PC-3 (cell line): ENCODE results near the gene CDCA4. TPM values are rescaled to one million over a fixed set of nuclear protein-coding genes. Genes with fewer than 3 reads are reported as not detected.

Experiments
- ATAC-seq: fragments of 200-7000 bp; cut with Tn5 transposase; 2 replicates; pipeline ENCODE4 v1.9.1; 2020; ENCODE audit warnings: mild to moderate bottlenecking, moderate library complexity
- BruUV-seq: library from RNA; stranded (reverse); fragments of 400-500 nt; replicated peaks from 2 replicates; lab custom pipeline; 2021; lab: Mats Ljungman, UMichigan
- CTCF ChIA-PET: fragments of 300-600 bp; sonication (Branson Sonifier 250); formaldehyde crosslinking; loops from one replicate; lab custom pipeline; 2022; ENCODE audit warnings: antibody characterized with exemption; lab: Charles Lee
- POLR2A ChIA-PET: fragments of 300-600 bp; sonication (Branson Sonifier 250); formaldehyde crosslinking; loops from one replicate; lab custom pipeline; 2022; ENCODE audit warnings: antibody characterized with exemption; ENCODE audit not compliant: unreplicated experiment; lab: Charles Lee
- DNase-seq: peaks from one replicate; pipeline ENCODE4 v3.0.0-alpha.2; 2015
- H2AFZ ChIP-seq: fragments of 300-600 bp; sonication (generic); 2 replicates; pipeline ENCODE4 v1.6.0; 2016; ENCODE audit warnings: antibody characterized with exemption, low read length
- H3F3A ChIP-seq: fragments of 300-600 bp; sonication (generic); one replicate; pipeline ENCODE4 v1.6.0; 2017; ENCODE audit warnings: antibody characterized with exemption, low read length, control low read depth, mild to moderate bottlenecking; ENCODE audit not compliant: unreplicated experiment
- H3K27ac ChIP-seq: fragments of 300-600 bp; sonication (generic); 2 replicates; pipeline ENCODE4 v1.5.1; 2016; ENCODE audit warnings: mild to moderate bottlenecking, low read length
- H3K27me3 ChIP-seq: fragments of 300-600 bp; sonication (generic); 2 replicates; pipeline ENCODE4 v1.6.1; 2016; ENCODE audit warnings: low read length, mixed read lengths
- H3K36me3 ChIP-seq: fragments of 300-600 bp; sonication (generic); 2 replicates; pipeline ENCODE4 v1.6.1; 2016; ENCODE audit warnings: low read depth, mixed run types, low read length, mixed read lengths
- H3K4me1 ChIP-seq: fragments of 300-600 bp; sonication (generic); 2 replicates; pipeline ENCODE4 v1.5.1; 2016; ENCODE audit warnings: low read length; ENCODE audit not compliant: insufficient read depth
- H3K4me2 ChIP-seq: fragments of 300-600 bp; sonication (generic); 2 replicates; pipeline ENCODE4 v1.6.0; 2016; ENCODE audit warnings: low read length
- H3K4me3 ChIP-seq: fragments of 300-600 bp; sonication (generic); 2 replicates; pipeline ENCODE4 v1.5.1; 2016; ENCODE audit warnings: mild to moderate bottlenecking, low read length, mixed read lengths
- H3K79me2 ChIP-seq: fragments of 300-600 bp; sonication (generic); 2 replicates; pipeline ENCODE4 v1.6.1; 2017; ENCODE audit warnings: low read length, mixed read lengths
- H3K9ac ChIP-seq: fragments of 300-600 bp; sonication (generic); 2 replicates; pipeline ENCODE4 v1.6.0; 2016; ENCODE audit warnings: mild to moderate bottlenecking, low read length
- H3K9me2 ChIP-seq: fragments of 300-600 bp; sonication (generic); replicated peaks from 2 replicates; pipeline ENCODE4 v1.6.1; 2016; ENCODE audit warnings: mixed run types, low read length, mixed read lengths
- H3K9me3 ChIP-seq: fragments of 300-600 bp; sonication (generic); 2 replicates; pipeline ENCODE4 v1.6.1; 2016; ENCODE audit warnings: low read length, mixed read lengths
- H4K20me1 ChIP-seq: fragments of 300-600 bp; sonication (generic); 2 replicates; pipeline ENCODE4 v1.6.1; 2016; ENCODE audit warnings: low read length, mixed read lengths
- CTCF ChIP-seq: fragments of 300-600 bp; sonication (generic); conservative IDR thresholded peaks from 2 replicates; pipeline ENCODE4 v1.5.1; 2017; ENCODE audit warnings: antibody characterized with exemption, low read depth, mild to moderate bottlenecking, low read length
- EZH2 ChIP-seq: fragments of 300-600 bp; sonication (generic); IDR thresholded peaks from one replicate; pipeline ENCODE4 v1.6.1; 2017; ENCODE audit warnings: antibody characterized with exemption, mild to moderate bottlenecking, low read length; ENCODE audit not compliant: unreplicated experiment
- EZH2phosphoT487 ChIP-seq: fragments of 300-600 bp; sonication (generic); IDR thresholded peaks from 2 replicates; pipeline ENCODE4 v1.6.1; 2018; ENCODE audit warnings: mild to moderate bottlenecking, antibody characterized with exemption, low read length, borderline replicate concordance
- intact Hi-C: fragments of 100-400 bp; cut with micrococcal nuclease; formaldehyde crosslinking; loops from 2 replicates; pipeline ENCODE4 v1.9.0; 2023
- total RNA-seq: library from RNA; depleted of rRNA; stranded (reverse); fragments of >200 nt; gene quantifications from 2 replicates; pipeline ENCODE4 v1.2.3, GENCODE V29; 2014

The CDCA4 gene
- total RNA-seq, 1 experiment from 2014 or later = 113 TPM

DNA sequence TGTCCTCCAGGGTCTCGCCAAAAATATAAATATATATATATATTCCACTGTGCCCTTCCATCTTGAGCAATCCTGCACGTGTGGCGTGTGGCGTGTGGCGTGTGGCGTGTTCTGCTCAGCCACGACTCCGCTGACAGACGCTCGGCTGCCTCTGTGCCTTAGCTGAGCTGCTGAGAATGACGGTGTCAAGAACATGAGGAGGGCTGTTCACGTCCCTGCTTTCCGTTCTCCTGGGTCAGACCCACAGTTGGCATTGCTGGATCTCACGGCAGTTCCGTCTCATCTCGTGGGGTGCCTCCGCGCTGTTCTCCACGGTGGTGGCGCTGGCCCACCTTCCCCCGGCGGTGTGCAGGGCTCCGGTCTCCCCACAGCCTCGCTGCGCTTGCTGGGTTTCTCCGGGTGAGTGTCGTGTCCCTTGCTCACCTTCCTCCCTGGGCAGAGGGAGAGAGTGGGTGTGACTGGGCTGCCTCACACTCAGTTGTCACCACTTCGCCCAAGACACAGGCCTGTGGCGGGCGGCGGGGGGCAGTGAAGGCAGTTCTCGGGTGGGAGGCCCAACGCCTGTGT, 34.9 kb upstream of the CDCA4 start:
- Histone ChIP-seq H3K9ac (no peak overlapping the region), H3K4me1 (no peaks in the 10 kb centered on the region), H3K4me2 (no peak overlapping the region), H3F3A (no peaks in the 10 kb centered on the region), H2AFZ (no peak overlapping the region), H3K4me3 (no peak overlapping the region), H3K27me3 (no peaks in the 10 kb centered on the region), H3K9me3 (no peaks in the 10 kb centered on the region), H3K36me3 (no peaks in the 10 kb centered on the region), H3K27ac (no peak overlapping the region), H4K20me1 (no peaks in the 10 kb centered on the region), H3K9me2 (no peaks in the 10 kb centered on the region), H3K79me2 (no peaks in the 10 kb centered on the region)
- DNase-seq (no peak), ATAC-seq (no peak)
- CTCF ChIA-PET = no interaction called here
- intact Hi-C loops = no loop called here
- TF ChIP-seq EZH2 (no peak), EZH2phosphoT487 (no peak), CTCF (no peak)
- POLR2A ChIA-PET = no interaction called here
- no TSS peak for BruUV-seq

DNA sequence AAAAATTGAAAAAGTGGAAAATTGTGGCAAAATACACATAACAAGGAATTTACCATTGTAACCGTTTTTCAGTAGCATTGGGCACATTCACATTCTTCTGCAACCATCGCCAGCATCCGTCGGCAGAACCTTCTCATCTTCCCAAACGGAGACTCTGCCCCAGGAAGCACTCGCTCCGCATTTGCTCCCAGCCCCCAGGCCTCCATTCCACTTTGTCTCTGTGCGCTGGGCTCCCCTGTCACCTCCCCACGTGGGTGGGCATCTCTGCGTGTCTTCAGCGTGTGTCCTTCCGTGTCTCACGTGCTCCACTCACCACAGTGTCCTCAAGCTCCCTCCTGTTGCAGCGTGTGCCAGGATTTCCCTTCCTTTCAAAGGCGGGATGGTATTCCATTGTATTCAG, 34.5 kb upstream of the CDCA4 start:
- H3K9me2 ChIP-seq = no peaks in the 10 kb centered on the region
- no peak overlapping the region for H3K27ac ChIP-seq
- no peak overlapping the region for H3K4me2 ChIP-seq
- intact Hi-C loops = no loop called here
- POLR2A ChIA-PET = interaction anchor here (0.7 kb wide), 1 partner anchor 82 kb away, joined by 5 read pairs; no protein-coding TSS in a partner anchor
- CTCF ChIA-PET = no interaction called here
- H3K36me3 ChIP-seq = no peaks in the 10 kb centered on the region
- no peak overlapping the region for H3K4me3 ChIP-seq
- no TSS peak for BruUV-seq
- H4K20me1 ChIP-seq = no peaks in the 10 kb centered on the region
- no peak for ATAC-seq
- no peaks in the 10 kb centered on the region for H3K79me2 ChIP-seq
- no peak overlapping the region for H2AFZ ChIP-seq
- no peaks in the 10 kb centered on the region for H3K4me1 ChIP-seq
- no peak overlapping the region for H3K9ac ChIP-seq
- no peak for DNase-seq
- TF ChIP-seq CTCF (no peak), EZH2phosphoT487 (no peak), EZH2 (no peak)
- H3F3A ChIP-seq = no peaks in the 10 kb centered on the region
- H3K27me3 ChIP-seq = no peaks in the 10 kb centered on the region
- H3K9me3 ChIP-seq = no peaks in the 10 kb centered on the region

DNA sequence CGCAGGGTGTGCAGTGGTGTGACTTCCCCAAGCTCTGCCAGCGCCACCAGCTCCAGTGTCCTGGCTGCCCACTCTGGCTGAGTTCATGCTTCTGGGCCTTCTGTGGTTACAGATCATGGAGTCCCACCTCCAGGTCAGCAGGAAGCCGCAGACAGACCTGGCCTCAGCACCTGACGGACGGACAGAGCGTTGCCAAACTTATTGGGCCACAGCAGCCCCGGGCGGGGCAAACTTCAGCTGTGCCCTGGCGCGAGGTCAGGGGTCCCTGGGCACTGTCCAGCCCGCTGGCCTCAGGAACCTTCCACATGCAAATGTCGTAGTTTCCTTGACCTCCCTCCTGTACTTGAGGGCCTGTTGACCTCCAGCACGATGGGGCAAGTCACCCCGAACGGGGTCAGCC, 33.1 kb upstream of the CDCA4 start:
- ATAC-seq (no peak), DNase-seq (no peak)
- Histone ChIP-seq H3K4me2 (no peak overlapping the region), H3F3A (no peaks in the 10 kb centered on the region), H3K36me3 (no peaks in the 10 kb centered on the region), H2AFZ (no peak overlapping the region), H3K9ac (no peak overlapping the region), H3K79me2 (no peaks in the 10 kb centered on the region), H4K20me1 (no peaks in the 10 kb centered on the region), H3K4me3 (no peak overlapping the region), H3K27ac (no peak overlapping the region), H3K4me1 (no peaks in the 10 kb centered on the region), H3K9me2 (no peaks in the 10 kb centered on the region), H3K9me3 (no peaks in the 10 kb centered on the region), H3K27me3 (no peaks in the 10 kb centered on the region)
- no TSS peak for BruUV-seq
- intact Hi-C loops = no loop called here
- no peak for TF ChIP-seq CTCF
- no peak for TF ChIP-seq EZH2phosphoT487
- TF ChIP-seq EZH2 = no peak
- POLR2A ChIA-PET = no interaction called here
- CTCF ChIA-PET = no interaction called here
